Measurements from ENCODE around the gene PFKL. TPM values are rescaled to one million over a fixed set of nuclear protein-coding genes. Genes with fewer than 3 reads are reported as not detected.

PFKL gene
- total and polyA plus RNA-seq, 2 of the 8 experiments (the other 6 are each of a cell fraction or from before 2014, with no cell fraction given), result 80.2 to 82.3 TPM

DNA sequence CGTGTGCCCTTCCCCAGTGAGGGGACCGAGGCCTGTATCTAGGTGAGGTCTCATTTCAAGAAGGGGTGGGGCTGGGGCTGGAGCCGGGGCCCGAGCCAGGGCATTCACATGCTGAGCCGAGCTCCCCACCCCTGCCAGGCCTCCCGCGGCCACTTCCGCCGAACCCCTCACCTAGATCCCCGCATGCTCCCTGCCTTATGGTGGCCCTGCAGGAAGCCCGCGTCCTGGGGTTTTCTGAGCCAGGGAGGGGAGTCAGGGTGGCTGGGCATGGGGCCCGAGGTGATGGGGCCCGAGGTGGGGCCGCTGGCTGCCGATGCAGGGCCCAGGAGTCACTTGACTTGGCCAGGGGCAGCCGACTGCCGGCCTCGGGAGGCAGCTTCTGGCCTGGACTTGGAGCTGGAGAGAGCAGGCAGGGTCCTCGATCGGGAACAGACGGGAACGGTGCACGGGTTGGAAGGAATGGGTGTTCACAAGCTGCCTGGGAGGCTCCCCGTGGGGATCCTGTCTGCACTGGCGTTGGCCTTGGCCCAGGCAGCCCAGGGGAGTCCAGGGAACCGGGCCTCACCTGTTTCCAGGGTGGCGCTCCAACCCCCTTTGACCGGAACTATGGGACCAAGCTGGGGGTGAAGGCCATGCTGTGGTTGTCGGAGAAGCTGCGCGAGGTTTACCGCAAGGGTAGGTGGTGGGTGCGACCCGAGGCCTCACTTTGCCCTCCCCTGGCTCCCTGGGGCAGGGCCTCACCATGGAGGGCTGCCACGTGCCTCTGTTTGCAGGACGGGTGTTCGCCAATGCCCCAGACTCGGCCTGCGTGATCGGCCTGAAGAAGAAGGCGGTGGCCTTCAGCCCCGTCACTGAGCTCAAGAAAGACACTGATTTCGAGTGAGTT lies 25.8 kb downstream of the PFKL start (continued):
- TF ChIP-seq, protein P1, sequence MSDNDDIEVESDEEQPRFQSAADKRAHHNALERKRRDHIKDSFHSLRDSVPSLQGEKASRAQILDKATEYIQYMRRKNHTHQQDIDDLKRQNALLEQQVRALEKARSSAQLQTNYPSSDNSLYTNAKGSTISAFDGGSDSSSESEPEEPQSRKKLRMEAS (IDR thresholded peaks at IDR 0.05), result no peak
- TF ChIP-seq EP300 (IDR thresholded peaks at IDR 0.05; ENCODE audit: borderline replicate concordance in 1 of 2, low read depth in 2 of 2, low read length in 2 of 2) (no peak), JUND (IDR thresholded peaks at IDR 0.05; ENCODE audit: low read length) (no peak), EGR1 (IDR thresholded peaks at IDR 0.05; ENCODE audit: borderline replicate concordance, low read depth, low read length) (no peak), TAF1 (IDR thresholded peaks at IDR 0.05; ENCODE audit: low read depth, low read length) (no peak)

Measured in H1 (cell line).